GM06990 (cell line): Measurements from ENCODE around the gene PLB1.

ENCODE experiments used
- DNase-seq: peaks from one replicate; pipeline ENCODE4 v3.0.0-alpha.2; 2011; ENCODE audit not compliant: insufficient read length; ENCODE audit errors: extremely low read depth
- H3K27me3 ChIP-seq: replicated peaks from 2 replicates; pipeline ENCODE4 v1.6.0; 2011; ENCODE audit warnings: low read length; ENCODE audit not compliant: control insufficient read depth, insufficient read depth
- H3K36me3 ChIP-seq: 2 replicates; pipeline ENCODE4 v1.5.1; 2011; ENCODE audit warnings: low read length; ENCODE audit not compliant: control insufficient read depth, insufficient read depth
- H3K4me3 ChIP-seq: replicated peaks from 2 replicates; pipeline ENCODE4 v1.5.1; 2011; ENCODE audit warnings: low read depth, mild to moderate bottlenecking, control low read depth, low read length
- CTCF ChIP-seq: IDR thresholded peaks from 2 replicates; pipeline ENCODE4 v1.5.1; 2011; ENCODE audit warnings: low read length, control low read depth, mild to moderate bottlenecking, inconsistent platforms; ENCODE audit not compliant: insufficient read depth, poor library complexity, severe bottlenecking

PLB1 gene

GRCh38 chr2:28495551-28496250, at the start of gene PLB1:
PLB1 (plus strand) TSS chr2:28496060; CDS start chr2:28496115, 55 bp downstream.
- H3K4me3 ChIP-seq: no peak within 1 kb of the TSS
- TF ChIP-seq CTCF: no peak
- peaks cover 2% of the 10 kb centered on the region; the same call in 1 of the 2 replicates for H3K27me3 ChIP-seq
- no peaks in the 10 kb centered on the region for H3K36me3 ChIP-seq
- no peak for DNase-seq

- DNase-seq: no peak
- H3K4me3 ChIP-seq: no peak overlapping the region
- no peak for TF ChIP-seq CTCF
- H3K27me3 ChIP-seq: peaks cover 2% of the 10 kb centered on the region; the same call in 1 of the 2 replicates
- H3K36me3 ChIP-seq: no peaks in the 10 kb centered on the region
Observed at GRCh38 chr2:28446531-28446930, 49.3 kb upstream of the PLB1 start.

- H3K27me3 ChIP-seq: peaks cover 2% of the 10 kb centered on the region; the same call in 1 of the 2 replicates
- H3K36me3 ChIP-seq: no peaks in the 10 kb centered on the region
- TF ChIP-seq CTCF: no peak
- no peak overlapping the region for H3K4me3 ChIP-seq
- DNase-seq: no peak
Observed at GRCh38 chr2:28447086-28447485, 48.8 kb upstream of the PLB1 start.

- Histone ChIP-seq H3K4me3 (no peak overlapping the region), H3K36me3 (no peaks in the 10 kb centered on the region), H3K27me3 (peaks cover 2% of the 10 kb centered on the region; the same call in 1 of the 2 replicates)
- no peak for DNase-seq
- no peak for TF ChIP-seq CTCF
Observed at GRCh38 chr2:28447943-28448792, 47.7 kb upstream of the PLB1 start.

- no peak for DNase-seq
- Histone ChIP-seq H3K36me3 (no peaks in the 10 kb centered on the region), H3K4me3 (no peak overlapping the region), H3K27me3 (peaks cover 2% of the 10 kb centered on the region; the same call in 1 of the 2 replicates)
- TF ChIP-seq CTCF: no peak
Observed at GRCh38 chr2:28448793-28449100, 47.1 kb upstream of the PLB1 start.
